Neural cell (in vitro differentiated cells): ENCODE results near the gene CAPN13. TPM values are rescaled to one million over a fixed set of nuclear protein-coding genes. Genes with fewer than 3 reads are reported as not detected.

Experiments used
- H2AFZ ChIP-seq: fragments of 200-600, 300-800 bp; sonication (generic), shearing (Covaris generic); 2 replicates; pipeline ENCODE4 v1.6.0; 2014; ENCODE audit warnings: low read depth, mild to moderate bottlenecking, antibody characterized with exemption, low read length, moderate library complexity
- H3F3A ChIP-seq: fragments of 200-600 bp; shearing (Covaris generic); 2 replicates; pipeline ENCODE4 v1.6.1; 2016; ENCODE audit warnings: mild to moderate bottlenecking, moderate library complexity, mixed read lengths, antibody characterized with exemption, low read length; ENCODE audit not compliant: insufficient read depth, poor library complexity, severe bottlenecking
- H3K27ac ChIP-seq: fragments of 200-600, 300-800 bp; sonication (generic), shearing (Covaris generic); 2 replicates; pipeline ENCODE4 v1.5.1; 2014; ENCODE audit warnings: mild to moderate bottlenecking, low read length, moderate library complexity
- H3K27me3 ChIP-seq: fragments of 300-800, 200-600 bp; sonication (generic), shearing (Covaris generic); 2 replicates; pipeline ENCODE4 v1.6.0; 2014; ENCODE audit warnings: mild to moderate bottlenecking, low read depth, low read length, moderate library complexity; ENCODE audit not compliant: insufficient read depth
- H3K36me3 ChIP-seq: fragments of 300-800, 200-600 bp; sonication (generic), shearing (Covaris generic); 2 replicates; pipeline ENCODE4 v1.5.1; 2014; ENCODE audit warnings: mild to moderate bottlenecking, antibody characterized with exemption, low read length, moderate library complexity; ENCODE audit not compliant: insufficient read depth
- H3K4me2 ChIP-seq: fragments of 300-800, 200-600 bp; sonication (generic), shearing (Covaris generic); 2 replicates; pipeline ENCODE4 v1.6.0; 2014; ENCODE audit warnings: mild to moderate bottlenecking, low read length
- H3K4me3 ChIP-seq: fragments of 300-800, 200-600 bp; sonication (generic), shearing (Covaris generic); 2 replicates; pipeline ENCODE4 v1.5.1; 2014; ENCODE audit warnings: mild to moderate bottlenecking, low read length, moderate library complexity
- H3K79me2 ChIP-seq: fragments of 200-600 bp; shearing (Covaris generic); replicated peaks from 2 replicates; pipeline ENCODE4 v1.6.0; 2014; ENCODE audit warnings: mild to moderate bottlenecking, low read length, moderate library complexity; ENCODE audit not compliant: insufficient read depth
- H3K9ac ChIP-seq: fragments of 300-800, 200-600 bp; sonication (generic), shearing (Covaris generic); 2 replicates; pipeline ENCODE4 v1.6.1; 2016; ENCODE audit warnings: mild to moderate bottlenecking, low read length, mixed read lengths
- H3K9me2 ChIP-seq: fragments of 200-600 bp; shearing (Covaris generic); 2 replicates; pipeline ENCODE4 v1.6.1; 2016; ENCODE audit warnings: mild to moderate bottlenecking, low read length, mixed read lengths; ENCODE audit not compliant: insufficient read depth
- H3K9me3 ChIP-seq: fragments of 200-600, 300-800 bp; sonication (generic), shearing (Covaris generic); 2 replicates; pipeline ENCODE4 v1.6.1; 2016; ENCODE audit warnings: mild to moderate bottlenecking, mixed run types, low read length, moderate library complexity, mixed read lengths
- H4K20me1 ChIP-seq: fragments of 200-600 bp; shearing (Covaris generic); 2 replicates; pipeline ENCODE4 v1.6.1; 2016; ENCODE audit warnings: mild to moderate bottlenecking, mixed run types; ENCODE audit not compliant: insufficient read depth
- EP300 ChIP-seq: fragments of 450-650 bp; conservative IDR thresholded peaks from 2 replicates; pipeline ENCODE4 v1.6.1; 2014; ENCODE audit warnings: antibody characterized with exemption, mild to moderate bottlenecking, moderate library complexity; ENCODE audit not compliant: poor library complexity, severe bottlenecking
- EZH2 ChIP-seq: fragments of 200-600, 300-800 bp; shearing (Covaris generic), sonication (generic); IDR thresholded peaks from 2 replicates; pipeline ENCODE4 v1.6.1; 2014; ENCODE audit warnings: antibody characterized with exemption, low read length, borderline replicate concordance, mild to moderate bottlenecking; ENCODE audit not compliant: insufficient read depth, poor library complexity, severe bottlenecking
- MXI1 ChIP-seq: fragments of 450-650 bp; conservative IDR thresholded peaks from 2 replicates; pipeline ENCODE4 v1.6.1; 2014; ENCODE audit warnings: antibody characterized with exemption, mild to moderate bottlenecking; ENCODE audit not compliant: poor library complexity, severe bottlenecking
- POLR2AphosphoS5 ChIP-seq: IDR thresholded peaks from 2 replicates; pipeline ENCODE4 v1.6.1; 2012
- RAD21 ChIP-seq: fragments of 450-650 bp; conservative IDR thresholded peaks from 2 replicates; pipeline ENCODE4 v1.6.1; 2014; ENCODE audit warnings: antibody characterized with exemption, mild to moderate bottlenecking, moderate library complexity
- SMC3 ChIP-seq: fragments of 450-650 bp; conservative IDR thresholded peaks from 2 replicates; pipeline ENCODE4 v1.6.1; 2014; ENCODE audit warnings: antibody characterized with exemption, mild to moderate bottlenecking, moderate library complexity; ENCODE audit not compliant: poor library complexity
- TAF1 ChIP-seq: IDR thresholded peaks from 2 replicates; pipeline ENCODE4 v1.6.1; 2012; ENCODE audit warnings: low read depth
- polyA plus RNA-seq: library from polyadenylated mRNA; depleted of rRNA; stranded (reverse); fragments of >200 nt; gene quantifications from 2 replicates; pipeline ENCODE4 v1.2.3, GENCODE V29; 2014
- TF ChIP-seq, protein P1 (sequence below): IDR thresholded peaks from 2 replicates; pipeline ENCODE4 v1.6.1; 2012; ENCODE audit warnings: borderline replicate concordance
- TF ChIP-seq, protein P2 (sequence below): fragments of 450-650 bp; IDR thresholded peaks from 2 replicates; pipeline ENCODE4 v1.5.1; 2014; ENCODE audit warnings: antibody characterized with exemption, mild to moderate bottlenecking, moderate library complexity; ENCODE audit not compliant: poor library complexity, severe bottlenecking

Gene CAPN13
- polyA plus RNA-seq, 1 donor from 2014 or later: not detected

DNA sequence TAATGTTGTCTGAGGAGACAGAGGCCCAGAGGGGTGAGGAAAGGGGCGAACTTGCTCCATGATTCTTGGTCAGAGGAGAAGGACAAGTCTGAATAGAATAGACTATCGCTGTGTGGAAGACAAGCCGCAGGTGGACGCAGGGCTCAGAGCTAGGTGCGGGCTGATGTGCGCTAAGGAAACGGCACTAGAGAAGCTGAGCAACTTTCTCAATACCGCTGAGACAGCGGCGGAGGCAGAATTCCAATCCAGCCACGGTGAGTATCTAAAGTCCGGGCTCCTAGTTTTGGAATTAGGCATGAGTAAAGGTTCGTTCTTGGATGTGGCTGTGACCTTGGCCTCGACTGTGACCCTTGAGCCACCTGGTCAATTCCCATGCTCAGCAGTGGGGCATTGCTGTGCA is 47.8 kb downstream of the CAPN13 start:
- Histone ChIP-seq H3K9me3 (no peaks in the 10 kb centered on the region), H4K20me1 (no peaks in the 10 kb centered on the region), H3K4me2 (no peak overlapping the region), H3K27ac (no peak overlapping the region), H3K9me2 (no peaks in the 10 kb centered on the region), H2AFZ (no peak overlapping the region), H3K36me3 (no peaks in the 10 kb centered on the region), H3K9ac (no peak overlapping the region), H3K4me3 (no peak overlapping the region), H3K79me2 (no peaks in the 10 kb centered on the region), H3K27me3 (no peaks in the 10 kb centered on the region), H3F3A (no peaks in the 10 kb centered on the region)
- TF ChIP-seq, protein P1, sequence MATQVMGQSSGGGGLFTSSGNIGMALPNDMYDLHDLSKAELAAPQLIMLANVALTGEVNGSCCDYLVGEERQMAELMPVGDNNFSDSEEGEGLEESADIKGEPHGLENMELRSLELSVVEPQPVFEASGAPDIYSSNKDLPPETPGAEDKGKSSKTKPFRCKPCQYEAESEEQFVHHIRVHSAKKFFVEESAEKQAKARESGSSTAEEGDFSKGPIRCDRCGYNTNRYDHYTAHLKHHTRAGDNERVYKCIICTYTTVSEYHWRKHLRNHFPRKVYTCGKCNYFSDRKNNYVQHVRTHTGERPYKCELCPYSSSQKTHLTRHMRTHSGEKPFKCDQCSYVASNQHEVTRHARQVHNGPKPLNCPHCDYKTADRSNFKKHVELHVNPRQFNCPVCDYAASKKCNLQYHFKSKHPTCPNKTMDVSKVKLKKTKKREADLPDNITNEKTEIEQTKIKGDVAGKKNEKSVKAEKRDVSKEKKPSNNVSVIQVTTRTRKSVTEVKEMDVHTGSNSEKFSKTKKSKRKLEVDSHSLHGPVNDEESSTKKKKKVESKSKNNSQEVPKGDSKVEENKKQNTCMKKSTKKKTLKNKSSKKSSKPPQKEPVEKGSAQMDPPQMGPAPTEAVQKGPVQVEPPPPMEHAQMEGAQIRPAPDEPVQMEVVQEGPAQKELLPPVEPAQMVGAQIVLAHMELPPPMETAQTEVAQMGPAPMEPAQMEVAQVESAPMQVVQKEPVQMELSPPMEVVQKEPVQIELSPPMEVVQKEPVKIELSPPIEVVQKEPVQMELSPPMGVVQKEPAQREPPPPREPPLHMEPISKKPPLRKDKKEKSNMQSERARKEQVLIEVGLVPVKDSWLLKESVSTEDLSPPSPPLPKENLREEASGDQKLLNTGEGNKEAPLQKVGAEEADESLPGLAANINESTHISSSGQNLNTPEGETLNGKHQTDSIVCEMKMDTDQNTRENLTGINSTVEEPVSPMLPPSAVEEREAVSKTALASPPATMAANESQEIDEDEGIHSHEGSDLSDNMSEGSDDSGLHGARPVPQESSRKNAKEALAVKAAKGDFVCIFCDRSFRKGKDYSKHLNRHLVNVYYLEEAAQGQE: no peak
- TF ChIP-seq MXI1 (no peak), SMC3 (no peak), RAD21 (no peak), TAF1 (no peak), EZH2 (no peak), POLR2AphosphoS5 (no peak), EP300 (no peak)
- TF ChIP-seq, protein P2, sequence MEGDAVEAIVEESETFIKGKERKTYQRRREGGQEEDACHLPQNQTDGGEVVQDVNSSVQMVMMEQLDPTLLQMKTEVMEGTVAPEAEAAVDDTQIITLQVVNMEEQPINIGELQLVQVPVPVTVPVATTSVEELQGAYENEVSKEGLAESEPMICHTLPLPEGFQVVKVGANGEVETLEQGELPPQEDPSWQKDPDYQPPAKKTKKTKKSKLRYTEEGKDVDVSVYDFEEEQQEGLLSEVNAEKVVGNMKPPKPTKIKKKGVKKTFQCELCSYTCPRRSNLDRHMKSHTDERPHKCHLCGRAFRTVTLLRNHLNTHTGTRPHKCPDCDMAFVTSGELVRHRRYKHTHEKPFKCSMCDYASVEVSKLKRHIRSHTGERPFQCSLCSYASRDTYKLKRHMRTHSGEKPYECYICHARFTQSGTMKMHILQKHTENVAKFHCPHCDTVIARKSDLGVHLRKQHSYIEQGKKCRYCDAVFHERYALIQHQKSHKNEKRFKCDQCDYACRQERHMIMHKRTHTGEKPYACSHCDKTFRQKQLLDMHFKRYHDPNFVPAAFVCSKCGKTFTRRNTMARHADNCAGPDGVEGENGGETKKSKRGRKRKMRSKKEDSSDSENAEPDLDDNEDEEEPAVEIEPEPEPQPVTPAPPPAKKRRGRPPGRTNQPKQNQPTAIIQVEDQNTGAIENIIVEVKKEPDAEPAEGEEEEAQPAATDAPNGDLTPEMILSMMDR: no peak

GRCh38 chr2:30758191-30758651 is 49.0 kb downstream of the CAPN13 start:
- no peak overlapping the region for H3K27ac ChIP-seq
- no peak overlapping the region for H3K4me2 ChIP-seq
- no peaks in the 10 kb centered on the region for H3K9me2 ChIP-seq
- no peak overlapping the region for H2AFZ ChIP-seq
- no peaks in the 10 kb centered on the region for H3K79me2 ChIP-seq
- H3K4me3 ChIP-seq: no peak overlapping the region
- H3K36me3 ChIP-seq: no peaks in the 10 kb centered on the region
- H3F3A ChIP-seq: no peaks in the 10 kb centered on the region
- no peak for TF ChIP-seq RAD21
- TF ChIP-seq TAF1: no peak
- TF ChIP-seq, protein P2: no peak
- no peak for TF ChIP-seq MXI1
- no peak for TF ChIP-seq SMC3
- TF ChIP-seq EZH2: no peak
- TF ChIP-seq, protein P1: no peak
- TF ChIP-seq POLR2AphosphoS5: no peak
- no peak for TF ChIP-seq EP300
- H3K9ac ChIP-seq: no peak overlapping the region
- H3K9me3 ChIP-seq: no peaks in the 10 kb centered on the region
- H3K27me3 ChIP-seq: no peaks in the 10 kb centered on the region
- no peaks in the 10 kb centered on the region for H4K20me1 ChIP-seq
